H1 (cell line): ENCODE data around the gene AFAP1L2.

ENCODE experiments used
- ATF2 ChIP-seq: IDR thresholded peaks from 2 replicates; pipeline ENCODE4 v1.6.1; 2012; ENCODE audit warnings: low read length, inconsistent platforms
- CTCF ChIP-seq, 3 experiments: IDR thresholded peaks; 1 replicate in 2 of 3; 2 replicates in 1 of 3; pipeline versions ENCODE4 v1.5.1 to v1.6.1; 2011; ENCODE audit warnings: low read length in 3 of 3, mild to moderate bottlenecking in 3 of 3, inconsistent platforms in 2 of 3, low read depth in 1 of 3, moderate library complexity in 1 of 3; ENCODE audit not compliant: insufficient read depth in 1 of 3; ENCODE audit errors: control extremely low read depth in 1 of 3
- POLR2A ChIP-seq, 2 experiments: IDR thresholded peaks; 1 replicate in 1 of 2; 2 replicates in 1 of 2; pipeline ENCODE4 v1.6.1; 2011; ENCODE audit warnings: low read depth in 2 of 2, low read length in 2 of 2, mild to moderate bottlenecking in 2 of 2; ENCODE audit errors: control extremely low read depth in 1 of 2
- ZNF274 ChIP-seq: IDR thresholded peaks from 2 replicates; pipeline ENCODE4 v1.7.0; 2012; ENCODE audit warnings: low read length, borderline replicate concordance; ENCODE audit errors: extremely low read depth

GRCh38 chr10:114313139-114313538 lies 91.2 kb downstream of the AFAP1L2 start:
- TF ChIP-seq POLR2A (IDR thresholded peaks at IDR 0.05; ENCODE audit: control extremely low read depth in 1 of 2, low read depth in 2 of 2, low read length in 2 of 2), result no peak
- TF ChIP-seq CTCF (IDR thresholded peaks at IDR 0.05; ENCODE audit: control extremely low read depth in 1 of 3, insufficient read depth in 1 of 3, low read depth in 1 of 3, low read length in 3 of 3), result no peak
- no peak for TF ChIP-seq ATF2
- TF ChIP-seq ZNF274, result no peak
